Activated naive CD8-positive, alpha-beta T cell treated with anti-CD3 and anti-CD28 coated beads for 36 hours (primary cell): ENCODE measurements around the gene NTN1. TPM values are rescaled to one million over a fixed set of nuclear protein-coding genes. Genes with fewer than 3 reads are reported as not detected.
"Not testable (repeated sequence)": the region's sequence is repeated elsewhere in the genome, so short reads cannot be mapped to it uniquely, and the experiment has no call there.

Experiments
- DNase-seq: peaks from one replicate; pipeline ENCODE4 v3.0.0; 2021
- H3K27ac Mint-ChIP-seq: one replicate; pipeline ENCODE4 v1.8.0; 2022; ENCODE audit warnings: mild to moderate bottlenecking, moderate library complexity, mixed read lengths
- H3K27me3 Mint-ChIP-seq: one replicate; pipeline ENCODE4 v1.8.0; 2022; ENCODE audit warnings: mild to moderate bottlenecking, mixed read lengths
- H3K36me3 Mint-ChIP-seq: one replicate; pipeline ENCODE4 v1.8.0; 2021; ENCODE audit warnings: mild to moderate bottlenecking, mixed read lengths
- H3K4me1 Mint-ChIP-seq: one replicate; pipeline ENCODE4 v1.8.0; 2021; ENCODE audit warnings: mixed read lengths
- H3K4me3 Mint-ChIP-seq: one replicate; pipeline ENCODE4 v1.8.0; 2022; ENCODE audit warnings: mild to moderate bottlenecking, moderate library complexity, mixed read lengths
- H3K9me3 Mint-ChIP-seq: one replicate; pipeline ENCODE4 v1.8.0; 2022; ENCODE audit warnings: mixed read lengths
- total RNA-seq, 2 experiments: library from RNA; stranded (reverse); gene quantifications; one replicate each; pipeline ENCODE4 v1.2.3, GENCODE V29; 2021

The NTN1 gene
- total RNA-seq, 2 experiments from 2014 or later = 0.43 to 0.54 TPM

GRCh38 chr17:9079461-9080103, 58.3 kb downstream of the NTN1 start:
- Mint-ChIP-seq H3K4me1 (peaks cover 9% of the 10 kb centered on the region), H3K36me3 (peaks cover 4% of the 10 kb centered on the region), H3K9me3 (peaks cover 5% of the 10 kb centered on the region), H3K27ac (peak overlapping the region; percentile 68), H3K4me3 (no peak overlapping the region), H3K27me3 (no peaks in the 10 kb centered on the region)
- peak; percentile 5 for DNase-seq

- peaks cover 5% of the 10 kb centered on the region for H3K9me3 Mint-ChIP-seq
- peak overlapping the region; percentile 68 for H3K27ac Mint-ChIP-seq
- H3K36me3 Mint-ChIP-seq = peaks cover 4% of the 10 kb centered on the region
- no peak overlapping the region for H3K4me3 Mint-ChIP-seq
- DNase-seq = no peak
- H3K27me3 Mint-ChIP-seq = no peaks in the 10 kb centered on the region
- H3K4me1 Mint-ChIP-seq = peaks cover 9% of the 10 kb centered on the region
These were observed 59.1 kb downstream of the NTN1 start for GRCh38 chr17:9080296-9080914.

GRCh38 chr17:9080983-9081382, 59.7 kb downstream of the NTN1 start:
- Mint-ChIP-seq H3K4me3 (no peak overlapping the region), H3K4me1 (peaks cover 9% of the 10 kb centered on the region), H3K27me3 (no peaks in the 10 kb centered on the region), H3K27ac (no peak overlapping the region), H3K9me3 (peaks cover 5% of the 10 kb centered on the region), H3K36me3 (peaks cover 4% of the 10 kb centered on the region)
- DNase-seq = no peak

- no peaks in the 10 kb centered on the region for H3K4me1 Mint-ChIP-seq
- H3K27ac Mint-ChIP-seq = no peak overlapping the region
- peaks cover 4% of the 10 kb centered on the region for H3K27me3 Mint-ChIP-seq
- H3K36me3 Mint-ChIP-seq = no peaks in the 10 kb centered on the region
- no peak overlapping the region for H3K4me3 Mint-ChIP-seq
- DNase-seq = no peak
- no peaks in the 10 kb centered on the region for H3K9me3 Mint-ChIP-seq
These were observed 65.3 kb downstream of the NTN1 start for GRCh38 chr17:9086577-9086976.

GRCh38 chr17:9087921-9088320, 66.6 kb downstream of the NTN1 start:
- Mint-ChIP-seq H3K9me3 (no peaks in the 10 kb centered on the region), H3K4me1 (no peaks in the 10 kb centered on the region), H3K27me3 (peaks cover 4% of the 10 kb centered on the region), H3K4me3 (no peak overlapping the region), H3K27ac (no peak overlapping the region), H3K36me3 (no peaks in the 10 kb centered on the region)
- DNase-seq = no peak

- H3K4me3 Mint-ChIP-seq = no peak overlapping the region
- no peak for DNase-seq
- peaks cover 4% of the 10 kb centered on the region for H3K27me3 Mint-ChIP-seq
- no peaks in the 10 kb centered on the region for H3K4me1 Mint-ChIP-seq
- H3K36me3 Mint-ChIP-seq = no peaks in the 10 kb centered on the region
- H3K27ac Mint-ChIP-seq = no peak overlapping the region
- no peaks in the 10 kb centered on the region for H3K9me3 Mint-ChIP-seq
These were observed 69.4 kb downstream of the NTN1 start for GRCh38 chr17:9090641-9091096.

GRCh38 chr17:9094193-9094592, 72.9 kb downstream of the NTN1 start:
- Mint-ChIP-seq H3K27me3 (peaks cover 15% of the 10 kb centered on the region), H3K4me3 (no peak overlapping the region), H3K36me3 (no peaks in the 10 kb centered on the region), H3K4me1 (no peaks in the 10 kb centered on the region), H3K9me3 (no peaks in the 10 kb centered on the region), H3K27ac (no peak overlapping the region)
- DNase-seq = no peak

- Mint-ChIP-seq H3K4me1 (no peaks in the 10 kb centered on the region), H3K36me3 (no peaks in the 10 kb centered on the region), H3K27ac (no peak overlapping the region)
These were observed 74.1 kb downstream of the NTN1 start for GRCh38 chr17:9095390-9095789.

GRCh38 chr17:9098242-9098825, 77.0 kb downstream of the NTN1 start:
- Mint-ChIP-seq H3K27ac (no peak overlapping the region), H3K4me3 (no peak overlapping the region)

More at GRCh38 chr17:9095390-9095789, 74.1 kb downstream of the NTN1 start:
- no peak for DNase-seq
- peaks cover 21% of the 10 kb centered on the region for H3K27me3 Mint-ChIP-seq
- H3K4me3 Mint-ChIP-seq = no peak overlapping the region
- no peaks in the 10 kb centered on the region for H3K9me3 Mint-ChIP-seq

GRCh38 chr17:9101356-9101755, 80.0 kb downstream of the NTN1 start:
- Mint-ChIP-seq H3K36me3 (peaks cover 4% of the 10 kb centered on the region), H3K4me3 (no peak overlapping the region), H3K9me3 (peaks cover 6% of the 10 kb centered on the region), H3K27ac (no peak overlapping the region), H3K4me1 (no peaks in the 10 kb centered on the region), H3K27me3 (peaks cover 29% of the 10 kb centered on the region)
- no peak for DNase-seq

More at GRCh38 chr17:9098242-9098825, 77.0 kb downstream of the NTN1 start:
- Mint-ChIP-seq H3K9me3 (peaks cover 6% of the 10 kb centered on the region), H3K27me3 (peaks cover 29% of the 10 kb centered on the region), H3K4me1 (no peaks in the 10 kb centered on the region), H3K36me3 (peaks cover 4% of the 10 kb centered on the region)
- no peak for DNase-seq

- H3K4me3 Mint-ChIP-seq, H3K4me1 Mint-ChIP-seq, H3K36me3 Mint-ChIP-seq, H3K27ac Mint-ChIP-seq, DNase-seq, H3K9me3 Mint-ChIP-seq: not testable (repeated sequence)
- peaks cover 22% of the 10 kb centered on the region for H3K27me3 Mint-ChIP-seq
These were observed 81.9 kb downstream of the NTN1 start for GRCh38 chr17:9103193-9103592.

GRCh38 chr17:9104370-9105041, 83.2 kb downstream of the NTN1 start:
- Mint-ChIP-seq H3K4me3 (no peak overlapping the region), H3K27ac (no peak overlapping the region), H3K9me3 (peaks cover 6% of the 10 kb centered on the region), H3K4me1 (no peaks in the 10 kb centered on the region), H3K27me3 (peaks cover 11% of the 10 kb centered on the region), H3K36me3 (peaks cover 4% of the 10 kb centered on the region)
- DNase-seq = no peak

- no peak for DNase-seq
- peaks cover 4% of the 10 kb centered on the region for H3K36me3 Mint-ChIP-seq
- H3K4me3 Mint-ChIP-seq = no peak overlapping the region
- H3K27me3 Mint-ChIP-seq = peaks cover 10% of the 10 kb centered on the region
- no peaks in the 10 kb centered on the region for H3K4me1 Mint-ChIP-seq
- peaks cover 6% of the 10 kb centered on the region for H3K9me3 Mint-ChIP-seq
- no peak overlapping the region for H3K27ac Mint-ChIP-seq
These were observed 84.0 kb downstream of the NTN1 start for GRCh38 chr17:9105068-9105868.

- not testable (repeated sequence) for H3K4me3 Mint-ChIP-seq, H3K4me1 Mint-ChIP-seq, H3K36me3 Mint-ChIP-seq, H3K27ac Mint-ChIP-seq, H3K9me3 Mint-ChIP-seq, H3K27me3 Mint-ChIP-seq, DNase-seq
These were observed 85.0 kb downstream of the NTN1 start for GRCh38 chr17:9106278-9106677.

GRCh38 chr17:9107527-9107926, 86.2 kb downstream of the NTN1 start:
- H3K4me3 Mint-ChIP-seq = no peak overlapping the region
- no peaks in the 10 kb centered on the region for H3K27me3 Mint-ChIP-seq
- no peaks in the 10 kb centered on the region for H3K9me3 Mint-ChIP-seq
- H3K36me3 Mint-ChIP-seq = no peaks in the 10 kb centered on the region
- DNase-seq = no peak
- H3K4me1 Mint-ChIP-seq = no peaks in the 10 kb centered on the region
- H3K27ac Mint-ChIP-seq = no peak overlapping the region
